ENCODE measurements around the gene WDR31.

WDR31 gene

GRCh38 chr9:113315231-113315630, 24.8 kb downstream of the WDR31 start:
- no peak for TF ChIP-seq JUND (IDR thresholded peaks at IDR 0.05; ENCODE audit: low read depth)
- in situ Hi-C loops (cut with HindIII; ENCODE audit: low pct_unique_long_range_greater_than_20kb, low sequenced_read_pairs): no loop called here
- DNase-seq (ENCODE audit: low read depth in 1 of 2, low spot score in 1 of 2): no peak

- in situ Hi-C loops (cut with HindIII; ENCODE audit: low pct_unique_long_range_greater_than_20kb, low sequenced_read_pairs): no loop called here
- no peak for TF ChIP-seq JUND (IDR thresholded peaks at IDR 0.05; ENCODE audit: low read depth)
- no peak for DNase-seq (ENCODE audit: low read depth in 1 of 2, low spot score in 1 of 2)
These were observed 26.8 kb downstream of the WDR31 start for GRCh38 chr9:113313261-113313660.

- TF ChIP-seq JUND (IDR thresholded peaks at IDR 0.05; ENCODE audit: low read depth): no peak
- in situ Hi-C loops (cut with HindIII; ENCODE audit: low pct_unique_long_range_greater_than_20kb, low sequenced_read_pairs): no loop called here
- no peak for DNase-seq (ENCODE audit: low read depth in 1 of 2, low spot score in 1 of 2)
These were observed 28.1 kb downstream of the WDR31 start for GRCh38 chr9:113311961-113312360.

- TF ChIP-seq JUND (IDR thresholded peaks at IDR 0.05; ENCODE audit: low read depth): no peak
- in situ Hi-C loops (cut with HindIII; ENCODE audit: low pct_unique_long_range_greater_than_20kb, low sequenced_read_pairs): no loop called here
- DNase-seq (ENCODE audit: low read depth in 1 of 2, low spot score in 1 of 2): peak in 1 of 2 experiments; percentile 42
These were observed 29.5 kb downstream of the WDR31 start for GRCh38 chr9:113310538-113310937.

- DNase-seq (ENCODE audit: low read depth in 1 of 2, low spot score in 1 of 2): peak; percentile 29 to 75
- TF ChIP-seq JUND (IDR thresholded peaks at IDR 0.05; ENCODE audit: low read depth): no peak
- in situ Hi-C loops (cut with HindIII; ENCODE audit: low pct_unique_long_range_greater_than_20kb, low sequenced_read_pairs): no loop called here
These were observed 30.8 kb downstream of the WDR31 start for GRCh38 chr9:113309204-113309813.

- no peak for TF ChIP-seq JUND (IDR thresholded peaks at IDR 0.05; ENCODE audit: low read depth)
- DNase-seq (ENCODE audit: low read depth in 1 of 2, low spot score in 1 of 2): no peak
- in situ Hi-C loops (cut with HindIII; ENCODE audit: low pct_unique_long_range_greater_than_20kb, low sequenced_read_pairs): no loop called here
These were observed 32.6 kb downstream of the WDR31 start for GRCh38 chr9:113307396-113307975.

GRCh38 chr9:113306566-113306965, 33.5 kb downstream of the WDR31 start:
- no peak for TF ChIP-seq JUND (IDR thresholded peaks at IDR 0.05; ENCODE audit: low read depth)
- no peak for DNase-seq (ENCODE audit: low read depth in 1 of 2, low spot score in 1 of 2)
- in situ Hi-C loops (cut with HindIII; ENCODE audit: low pct_unique_long_range_greater_than_20kb, low sequenced_read_pairs): no loop called here

- in situ Hi-C loops (cut with HindIII; ENCODE audit: low pct_unique_long_range_greater_than_20kb, low sequenced_read_pairs): no loop called here
- no peak for DNase-seq (ENCODE audit: low read depth in 1 of 2, low spot score in 1 of 2)
- TF ChIP-seq JUND (IDR thresholded peaks at IDR 0.05; ENCODE audit: low read depth): no peak
These were observed 37.2 kb downstream of the WDR31 start, which contains the start of gene RNF183 for GRCh38 chr9:113302792-113303418. TSS of gene RNF183 (minus strand) at chr9:113303376. CDS start at chr9:113298184, 5,192 bp downstream.

GRCh38 chr9:113301548-113301947, 38.5 kb downstream of the WDR31 start:
- DNase-seq (ENCODE audit: low read depth in 1 of 2, low spot score in 1 of 2): no peak
- in situ Hi-C loops (cut with HindIII; ENCODE audit: low pct_unique_long_range_greater_than_20kb, low sequenced_read_pairs): no loop called here
- TF ChIP-seq JUND (IDR thresholded peaks at IDR 0.05; ENCODE audit: low read depth): no peak

GRCh38 chr9:113299800-113300292, 40.2 kb downstream of the WDR31 start:
- in situ Hi-C loops (cut with HindIII; ENCODE audit: low pct_unique_long_range_greater_than_20kb, low sequenced_read_pairs): no loop called here
- DNase-seq (ENCODE audit: low read depth in 1 of 2, low spot score in 1 of 2): peak; percentile 16 to 64
- TF ChIP-seq JUND (IDR thresholded peaks at IDR 0.05; ENCODE audit: low read depth): no peak

GRCh38 chr9:113298924-113299770, 40.9 kb downstream of the WDR31 start:
- in situ Hi-C loops (cut with HindIII; ENCODE audit: low pct_unique_long_range_greater_than_20kb, low sequenced_read_pairs): no loop called here
- no peak for DNase-seq (ENCODE audit: low read depth in 1 of 2, low spot score in 1 of 2)
- TF ChIP-seq JUND (IDR thresholded peaks at IDR 0.05; ENCODE audit: low read depth): no peak

GRCh38 chr9:113298311-113298710, 41.8 kb downstream of the WDR31 start:
- DNase-seq (ENCODE audit: low read depth in 1 of 2, low spot score in 1 of 2): no peak
- no peak for TF ChIP-seq JUND (IDR thresholded peaks at IDR 0.05; ENCODE audit: low read depth)
- in situ Hi-C loops (cut with HindIII; ENCODE audit: low pct_unique_long_range_greater_than_20kb, low sequenced_read_pairs): no loop called here
